SHP77 (cell line): ENCODE data around the gene OBSCN.

Experiments used
- DNase-seq, 2 experiments: peaks; one replicate each; lab custom pipeline; 2025; lab: John Stamatoyannopoulos, UW

Gene OBSCN

GRCh38 chr1:228359613-228360532, 152.0 kb downstream of the OBSCN start:
- DNase-seq, result no peak

- no peak for DNase-seq
These were observed 152.9 kb downstream of the OBSCN start for GRCh38 chr1:228360533-228361313.

GRCh38 chr1:228361314-228362140, 153.7 kb downstream of the OBSCN start:
- no peak for DNase-seq

GRCh38 chr1:228362141-228362883, 154.5 kb downstream of the OBSCN start:
- DNase-seq, result no peak

GRCh38 chr1:228362884-228363450, 155.1 kb downstream of the OBSCN start:
- DNase-seq, result no peak

DNA sequence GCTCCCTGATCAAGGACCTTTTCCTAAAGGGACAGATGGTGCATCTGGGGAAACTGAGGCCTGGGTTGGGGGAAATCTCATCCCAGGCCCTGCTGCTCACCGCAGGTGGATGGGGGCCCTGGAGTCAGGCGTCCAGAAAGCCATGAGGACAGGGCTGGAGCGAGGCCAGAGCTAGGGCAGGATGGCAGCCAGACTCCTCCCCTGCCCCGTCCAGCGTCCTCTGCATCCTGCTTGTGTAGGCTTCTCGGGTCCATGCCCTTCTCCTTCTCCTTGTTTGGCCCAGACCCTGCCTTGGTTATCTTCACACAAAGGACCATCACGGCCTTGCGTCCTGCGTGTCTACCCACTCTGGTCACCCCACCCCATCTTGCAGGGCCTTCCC, 155.8 kb downstream of the OBSCN start:
- DNase-seq, result no peak

GRCh38 chr1:228364068-228364705, 156.3 kb downstream of the OBSCN start:
- no peak for DNase-seq

- no peak for DNase-seq
These were observed 156.9 kb downstream of the OBSCN start for GRCh38 chr1:228364706-228365213.

DNA sequence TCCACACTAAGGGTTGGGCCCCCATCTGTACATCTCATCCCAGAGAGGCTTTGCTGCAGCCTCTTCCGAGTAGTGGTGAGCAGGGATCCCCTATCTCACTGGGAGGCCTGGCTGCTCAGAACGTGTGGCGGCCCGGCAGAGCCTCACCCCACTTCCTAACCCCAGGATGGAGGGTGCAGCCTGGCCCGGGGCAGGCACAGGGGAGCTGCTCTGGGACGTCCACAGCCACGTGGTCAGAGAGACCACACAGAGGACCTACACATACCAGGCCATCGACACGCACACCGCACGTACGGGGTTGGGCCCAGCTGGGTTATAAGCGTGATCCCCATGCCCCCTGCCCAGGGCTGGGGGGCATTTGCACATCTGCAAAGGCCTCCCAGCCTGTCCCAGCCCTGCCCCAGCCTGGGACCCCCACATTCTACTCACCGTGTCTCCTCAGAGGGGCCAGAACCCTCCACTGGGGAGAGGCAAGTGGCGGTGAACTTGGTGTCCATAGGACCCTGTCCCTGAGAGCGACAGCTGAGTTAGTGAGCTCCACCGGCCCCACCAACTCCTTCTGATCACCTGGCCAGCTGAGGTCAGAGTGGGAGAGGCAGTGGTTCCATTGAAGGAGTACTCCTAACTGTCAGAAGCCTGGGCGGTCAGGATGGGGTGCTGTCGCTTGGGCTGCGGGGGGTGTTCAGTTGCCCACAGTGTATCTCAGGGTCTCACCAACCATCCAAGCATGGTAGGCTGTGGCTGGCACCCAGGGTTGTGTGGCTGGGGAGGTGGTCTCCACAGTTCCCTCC, 157.6 kb downstream of the OBSCN start:
- no peak for DNase-seq

GRCh38 chr1:228366062-228366865, 158.4 kb downstream of the OBSCN start:
- DNase-seq, result no peak

DNA sequence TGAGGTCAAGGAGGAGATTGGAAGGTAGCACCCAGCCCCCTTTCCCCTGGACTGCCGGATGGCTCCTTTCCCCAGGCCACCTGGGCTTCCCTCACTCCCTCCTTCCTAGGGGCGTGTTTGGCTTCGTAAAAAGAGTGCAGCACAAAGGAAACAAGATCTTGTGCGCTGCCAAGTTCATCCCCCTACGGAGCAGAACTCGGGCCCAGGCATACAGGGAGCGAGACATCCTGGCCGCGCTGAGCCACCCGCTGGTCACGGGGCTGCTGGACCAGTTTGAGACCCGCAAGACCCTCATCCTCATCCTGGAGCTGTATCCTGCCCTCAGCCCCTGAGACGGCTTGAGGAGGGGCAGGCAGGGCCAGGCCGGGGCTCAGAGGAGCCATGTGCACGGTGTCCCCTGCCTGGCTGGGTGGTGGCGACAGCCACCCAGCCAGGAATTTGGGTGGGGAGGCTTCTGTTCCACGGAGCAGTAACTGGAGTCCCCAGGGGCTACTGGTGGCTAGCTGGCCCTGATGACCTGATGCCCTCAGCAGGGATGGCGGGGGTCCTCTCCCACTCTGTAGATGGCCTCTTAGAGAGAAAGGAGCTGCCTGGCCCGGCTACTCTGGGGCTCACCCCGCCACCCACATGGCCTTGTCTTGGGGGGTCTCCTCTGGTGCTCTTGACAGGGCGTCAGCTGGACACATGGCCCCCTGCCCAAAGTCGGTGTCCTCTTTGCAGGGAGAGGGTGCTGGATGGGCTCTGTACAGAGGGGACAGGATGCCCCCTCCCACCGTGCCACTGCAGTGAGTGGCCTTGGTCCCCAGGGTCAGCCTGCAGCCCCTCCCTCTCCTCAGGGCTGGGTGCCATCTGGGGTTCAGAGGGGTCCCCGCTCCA, 159.3 kb downstream of the OBSCN start:
- no peak for DNase-seq

GRCh38 chr1:228367798-228368791, 160.3 kb downstream of the OBSCN start:
- DNase-seq, result peak in 1 of 2 experiments; percentile 6

DNA sequence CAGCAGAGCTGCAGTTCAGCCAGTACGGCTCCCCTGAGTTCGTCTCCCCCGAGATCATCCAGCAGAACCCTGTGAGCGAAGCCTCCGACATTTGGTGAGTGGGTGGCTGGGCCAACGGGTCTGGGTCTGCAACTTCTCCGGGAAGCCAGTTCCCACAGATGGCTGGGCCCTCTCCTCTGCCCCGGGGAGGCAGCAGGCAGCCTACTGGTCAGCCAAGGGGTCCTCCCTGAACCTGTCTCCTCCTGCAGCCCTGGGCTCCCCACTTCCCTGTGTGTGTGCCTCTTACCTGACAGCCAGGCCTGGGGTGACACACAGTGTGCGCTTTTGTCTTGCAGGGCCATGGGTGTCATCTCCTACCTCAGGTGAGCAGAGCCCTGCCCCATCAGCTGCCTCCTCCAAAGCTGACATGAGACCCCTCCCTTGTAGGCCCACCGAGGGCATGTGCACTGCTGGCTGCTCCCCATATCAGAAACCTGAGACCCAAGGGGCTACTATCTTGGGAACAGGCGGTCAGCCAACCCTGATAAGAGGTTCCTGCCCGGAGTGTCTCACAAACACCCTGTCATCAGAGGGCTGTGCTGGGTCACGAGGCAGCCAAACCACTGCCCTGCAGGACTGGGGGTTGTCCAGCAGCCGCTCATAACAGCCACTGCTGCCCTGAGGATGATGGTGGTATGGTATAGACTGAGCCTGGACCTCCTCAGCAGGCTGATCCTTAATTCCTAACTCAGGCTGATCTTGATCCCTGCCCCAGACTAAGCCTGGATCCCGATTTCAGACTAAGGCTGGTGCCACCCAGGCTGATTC, 161.2 kb downstream of the OBSCN start:
- DNase-seq, result no peak

GRCh38 chr1:228369608-228370438, 162.0 kb downstream of the OBSCN start:
- no peak for DNase-seq
